ENCODE results near the gene XRRA1.
"Not testable (repeated sequence)": the region's sequence is repeated elsewhere in the genome, so short reads cannot be mapped to it uniquely, and the experiment has no call there.

GRCh38 chr11:74825596-74825995 lies 123.3 kb downstream of the XRRA1 start:
- not testable (repeated sequence) for TF ChIP-seq EZH2 (IDR thresholded peaks at IDR 0.05; ENCODE audit: borderline replicate concordance, low read depth, low read length, severe bottlenecking); CTCF (IDR thresholded peaks at IDR 0.05; ENCODE audit: borderline replicate concordance, extremely low read depth, low read length, poor library complexity, severe bottlenecking)
